Measurements from ENCODE around the gene ARL5C.

The ARL5C gene

DNA sequence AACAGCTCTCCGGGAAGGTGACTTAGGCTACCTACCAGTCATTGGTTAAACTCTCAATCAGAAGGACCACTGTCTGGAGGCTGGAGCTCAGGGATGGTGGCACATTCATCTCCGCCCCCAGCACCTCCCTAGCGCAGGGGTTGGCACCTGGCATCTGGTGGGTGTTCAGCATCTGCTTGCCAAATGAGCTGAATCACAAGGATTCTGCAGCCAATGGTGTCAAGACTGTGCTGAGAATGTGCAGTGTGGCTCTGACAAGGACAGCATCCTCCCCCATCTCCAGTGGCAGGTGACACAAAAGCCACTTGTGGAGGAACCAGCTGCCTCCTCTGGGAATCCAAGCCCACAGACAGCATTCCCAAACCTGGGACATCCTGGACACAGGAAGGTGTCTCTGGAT lies 49.7 kb downstream of the ARL5C start:
- Histone ChIP-seq H3K27ac (ENCODE audit: extremely low read depth, low read depth, low read length) (no peak overlapping the region), H3K4me1 (ENCODE audit: control insufficient read depth, insufficient read depth, low read length) (no peaks in the 10 kb centered on the region), H3K9me3 (ENCODE audit: control insufficient read depth, insufficient read depth, low read depth, low read length) (no peaks in the 10 kb centered on the region), H3K36me3 (ENCODE audit: control insufficient read depth in 2 of 2, insufficient read depth in 1 of 2, low read length in 2 of 2) (no peaks in the 10 kb centered on the region), H3K4me3 (ENCODE audit: low read depth, low read length) (no peak overlapping the region)
- ChIA-PET POLR2A (no interaction called here), CTCF (interaction anchor here (0.6 to 2.4 kb wide), 3 partner anchors 37 to 133 kb away, joined by 4 to 10 read pairs (median 5); no protein-coding TSS in a partner anchor)
- TF ChIP-seq, protein P1, sequence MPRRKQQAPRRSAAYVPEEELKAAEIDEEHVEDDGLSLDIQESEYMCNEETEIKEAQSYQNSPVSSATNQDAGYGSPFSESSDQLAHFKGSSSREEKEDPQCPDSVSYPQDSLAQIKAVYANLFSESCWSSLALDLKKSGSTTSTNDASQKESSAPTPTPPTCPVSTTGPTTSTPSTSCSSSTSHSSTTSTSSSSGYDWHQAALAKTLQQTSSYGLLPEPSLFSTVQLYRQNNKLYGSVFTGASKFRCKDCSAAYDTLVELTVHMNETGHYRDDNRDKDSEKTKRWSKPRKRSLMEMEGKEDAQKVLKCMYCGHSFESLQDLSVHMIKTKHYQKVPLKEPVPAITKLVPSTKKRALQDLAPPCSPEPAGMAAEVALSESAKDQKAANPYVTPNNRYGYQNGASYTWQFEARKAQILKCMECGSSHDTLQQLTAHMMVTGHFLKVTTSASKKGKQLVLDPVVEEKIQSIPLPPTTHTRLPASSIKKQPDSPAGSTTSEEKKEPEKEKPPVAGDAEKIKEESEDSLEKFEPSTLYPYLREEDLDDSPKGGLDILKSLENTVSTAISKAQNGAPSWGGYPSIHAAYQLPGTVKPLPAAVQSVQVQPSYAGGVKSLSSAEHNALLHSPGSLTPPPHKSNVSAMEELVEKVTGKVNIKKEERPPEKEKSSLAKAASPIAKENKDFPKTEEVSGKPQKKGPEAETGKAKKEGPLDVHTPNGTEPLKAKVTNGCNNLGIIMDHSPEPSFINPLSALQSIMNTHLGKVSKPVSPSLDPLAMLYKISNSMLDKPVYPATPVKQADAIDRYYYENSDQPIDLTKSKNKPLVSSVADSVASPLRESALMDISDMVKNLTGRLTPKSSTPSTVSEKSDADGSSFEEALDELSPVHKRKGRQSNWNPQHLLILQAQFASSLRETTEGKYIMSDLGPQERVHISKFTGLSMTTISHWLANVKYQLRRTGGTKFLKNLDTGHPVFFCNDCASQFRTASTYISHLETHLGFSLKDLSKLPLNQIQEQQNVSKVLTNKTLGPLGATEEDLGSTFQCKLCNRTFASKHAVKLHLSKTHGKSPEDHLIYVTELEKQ (tag by site-specific recombination; IDR thresholded peaks at IDR 0.05; ENCODE audit: borderline replicate concordance): no peak
- TF ChIP-seq ZNF548 (tag by site-specific recombination; IDR thresholded peaks at IDR 0.05) (no peak), ZNF561 (tag by site-specific recombination; IDR thresholded peaks at IDR 0.05; ENCODE audit: borderline replicate concordance) (no peak), ZSCAN23 (tag by site-specific recombination; IDR thresholded peaks at IDR 0.05) (no peak), ZNF558 (tag by site-specific recombination; IDR thresholded peaks at IDR 0.05) (no peak), ZNF239 (tag by site-specific recombination; IDR thresholded peaks at IDR 0.05) (peak; percentile 70; the same call in 1 of the 2 replicates), ZBTB20 (tag by site-specific recombination; IDR thresholded peaks at IDR 0.05) (no peak), ZFHX2 (tag by site-specific recombination; conservative IDR thresholded peaks at IDR 0.05) (0 out of 2 replicates have a peak, but pooled peaks have one; percentile 25)

DNA sequence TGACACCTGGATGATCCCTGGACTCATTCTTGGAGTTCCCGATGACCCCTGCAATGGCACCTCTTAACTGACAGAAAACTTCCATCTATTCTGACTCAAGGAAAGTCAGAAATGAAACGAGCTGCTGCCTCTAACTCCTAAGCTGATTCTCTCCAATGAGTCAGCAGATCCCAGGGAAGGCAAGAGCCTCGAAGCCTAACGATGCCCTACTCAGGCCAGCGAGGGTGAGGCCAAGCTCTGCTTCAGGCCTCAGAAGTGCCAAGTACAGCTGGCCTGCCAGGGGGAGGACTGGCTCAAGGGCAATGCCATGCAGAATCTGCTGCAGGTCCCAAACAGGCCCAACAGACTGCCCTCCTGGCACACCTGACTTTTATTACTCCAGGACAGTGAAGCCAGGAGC lies 50.8 kb downstream of the ARL5C start:
- CTCF ChIA-PET: interaction anchor here (0.7 to 2.4 kb wide), 4 partner anchors 10 to 756 kb away, joined by 3 to 10 read pairs (median 4); no protein-coding TSS in a partner anchor
- Histone ChIP-seq H3K27ac (ENCODE audit: extremely low read depth, low read depth, low read length) (no peak overlapping the region), H3K9me3 (ENCODE audit: control insufficient read depth, insufficient read depth, low read depth, low read length) (no peaks in the 10 kb centered on the region), H3K4me1 (ENCODE audit: control insufficient read depth, insufficient read depth, low read length) (no peaks in the 10 kb centered on the region), H3K4me3 (ENCODE audit: low read depth, low read length) (no peak overlapping the region), H3K36me3 (ENCODE audit: control insufficient read depth in 2 of 2, insufficient read depth in 1 of 2, low read length in 2 of 2) (no peaks in the 10 kb centered on the region)
- POLR2A ChIA-PET: no interaction called here
- TF ChIP-seq ZNF777 (tag by site-specific recombination; IDR thresholded peaks at IDR 0.05; ENCODE audit: borderline replicate concordance) (no peak), GLIS1 (tag by site-specific recombination; IDR thresholded peaks at IDR 0.05) (no peak), ZNF707 (tag by site-specific recombination; IDR thresholded peaks at IDR 0.05) (no peak), ZNF37A (tag by site-specific recombination; IDR thresholded peaks at IDR 0.05) (no peak), ZNF10 (tag by site-specific recombination; IDR thresholded peaks at IDR 0.05) (no peak), IKZF3 (tag by site-specific recombination; IDR thresholded peaks at IDR 0.05) (no peak), ZNF514 (tag by site-specific recombination; IDR thresholded peaks at IDR 0.05) (no peak), ZNF747 (tag by site-specific recombination; IDR thresholded peaks at IDR 0.05) (no peak), ZEB2 (tag by site-specific recombination; IDR thresholded peaks at IDR 0.05) (no peak), ZNF248 (tag by site-specific recombination; IDR thresholded peaks at IDR 0.05) (no peak)
- TF ChIP-seq, protein P2, sequence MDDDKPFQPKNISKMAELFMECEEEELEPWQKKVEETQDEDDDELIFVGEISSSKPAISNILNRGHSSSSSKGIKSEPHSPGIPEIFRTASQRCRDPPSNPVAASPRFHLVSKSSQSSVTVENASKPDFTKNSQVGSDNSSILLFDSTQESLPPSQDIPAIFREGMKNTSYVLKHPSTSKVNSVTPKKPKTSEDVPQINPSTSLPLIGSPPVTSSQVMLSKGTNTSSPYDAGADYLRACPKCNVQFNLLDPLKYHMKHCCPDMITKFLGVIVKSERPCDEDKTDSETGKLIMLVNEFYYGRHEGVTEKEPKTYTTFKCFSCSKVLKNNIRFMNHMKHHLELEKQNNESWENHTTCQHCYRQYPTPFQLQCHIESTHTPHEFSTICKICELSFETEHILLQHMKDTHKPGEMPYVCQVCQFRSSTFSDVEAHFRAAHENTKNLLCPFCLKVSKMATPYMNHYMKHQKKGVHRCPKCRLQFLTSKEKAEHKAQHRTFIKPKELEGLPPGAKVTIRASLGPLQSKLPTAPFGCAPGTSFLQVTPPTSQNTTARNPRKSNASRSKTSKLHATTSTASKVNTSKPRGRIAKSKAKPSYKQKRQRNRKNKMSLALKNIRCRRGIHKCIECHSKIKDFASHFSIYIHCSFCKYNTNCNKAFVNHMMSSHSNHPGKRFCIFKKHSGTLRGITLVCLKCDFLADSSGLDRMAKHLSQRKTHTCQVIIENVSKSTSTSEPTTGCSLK (tag by site-specific recombination; IDR thresholded peaks at IDR 0.05): no peak
- TF ChIP-seq, protein P3, sequence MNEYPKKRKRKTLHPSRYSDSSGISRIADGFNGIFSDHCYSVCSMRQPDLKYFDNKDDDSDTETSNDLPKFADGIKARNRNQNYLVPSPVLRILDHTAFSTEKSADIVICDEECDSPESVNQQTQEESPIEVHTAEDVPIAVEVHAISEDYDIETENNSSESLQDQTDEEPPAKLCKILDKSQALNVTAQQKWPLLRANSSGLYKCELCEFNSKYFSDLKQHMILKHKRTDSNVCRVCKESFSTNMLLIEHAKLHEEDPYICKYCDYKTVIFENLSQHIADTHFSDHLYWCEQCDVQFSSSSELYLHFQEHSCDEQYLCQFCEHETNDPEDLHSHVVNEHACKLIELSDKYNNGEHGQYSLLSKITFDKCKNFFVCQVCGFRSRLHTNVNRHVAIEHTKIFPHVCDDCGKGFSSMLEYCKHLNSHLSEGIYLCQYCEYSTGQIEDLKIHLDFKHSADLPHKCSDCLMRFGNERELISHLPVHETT (tag by site-specific recombination; IDR thresholded peaks at IDR 0.05): no peak
